Stimulated activated CD8-positive, alpha-beta memory T cell treated with anti-CD3 and anti-CD28 coated beads, Interleukin-12 subunit alpha, Interleukin-12 subunit beta, amount 100 ng/mL, for 4 hours (primary cell): ENCODE results near the gene KNDC1.
"Not testable (repeated sequence)": the region's sequence is repeated elsewhere in the genome, so short reads cannot be mapped to it uniquely, and the experiment has no call there.

ENCODE experiments used
- DNase-seq: peaks from one replicate; pipeline ENCODE4 v3.0.0-alpha.2; 2020; ENCODE audit warnings: low read depth

The KNDC1 gene

GRCh38 chr10:133162178-133162909, 2.3 kb downstream of the KNDC1 start:
- DNase-seq, result no peak

- no peak for DNase-seq
Observed at GRCh38 chr10:133162910-133163856, 3.2 kb downstream of the KNDC1 start.

GRCh38 chr10:133163889-133164815, 4.1 kb downstream of the KNDC1 start:
- DNase-seq, result no peak

GRCh38 chr10:133164816-133165555, 5.0 kb downstream of the KNDC1 start:
- DNase-seq, result no peak

- no peak for DNase-seq
Observed at GRCh38 chr10:133165556-133166503, 5.8 kb downstream of the KNDC1 start.

- DNase-seq, result no peak
Observed at GRCh38 chr10:133166504-133166827, 6.4 kb downstream of the KNDC1 start.

- DNase-seq, result no peak
Observed at GRCh38 chr10:133166828-133167692, 7.0 kb downstream of the KNDC1 start.

GRCh38 chr10:133167693-133168616, 7.9 kb downstream of the KNDC1 start:
- DNase-seq, result no peak

- no peak for DNase-seq
Observed at GRCh38 chr10:133168617-133169031, 8.6 kb downstream of the KNDC1 start.

- DNase-seq, result no peak
Observed at GRCh38 chr10:133169173-133169947, 9.3 kb downstream of the KNDC1 start.

GRCh38 chr10:133170092-133170491, 10.1 kb downstream of the KNDC1 start:
- DNase-seq, result no peak

GRCh38 chr10:133173860-133174640, 14.0 kb downstream of the KNDC1 start:
- DNase-seq, result no peak

- no peak for DNase-seq
Observed at GRCh38 chr10:133174689-133175263, 14.8 kb downstream of the KNDC1 start.

GRCh38 chr10:133175624-133176023, 15.6 kb downstream of the KNDC1 start:
- DNase-seq, result not testable (repeated sequence)

- no peak for DNase-seq
Observed at GRCh38 chr10:133176546-133176945, 16.5 kb downstream of the KNDC1 start.
